T-helper 2 cell treated with Interferon-gamma antibody and Interleukin-4, amounts not matched to agents 5 μg/mL and 100 μg/mL, for 36 hours (primary cell): Measurements from ENCODE around the gene MYH15.

Experiments
- DNase-seq: peaks from one replicate; pipeline ENCODE4 v3.0.0; 2021; ENCODE audit warnings: low spot score
- H3K27ac Mint-ChIP-seq: one replicate; pipeline ENCODE4 v1.8.0; 2021; ENCODE audit warnings: mild to moderate bottlenecking, mixed read lengths
- H3K27me3 Mint-ChIP-seq: one replicate; pipeline ENCODE4 v1.8.0; 2021; ENCODE audit warnings: low read depth, mixed read lengths
- H3K36me3 Mint-ChIP-seq: one replicate; pipeline ENCODE4 v1.8.0; 2021; ENCODE audit warnings: low read depth, mixed read lengths
- H3K4me1 Mint-ChIP-seq: one replicate; pipeline ENCODE4 v1.8.0; 2021; ENCODE audit warnings: low read depth, mixed read lengths
- H3K4me3 Mint-ChIP-seq: one replicate; pipeline ENCODE4 v1.8.0; 2022; ENCODE audit warnings: mild to moderate bottlenecking, moderate library complexity, mixed read lengths
- H3K9me3 Mint-ChIP-seq: one replicate; pipeline ENCODE4 v1.8.0; 2021; ENCODE audit warnings: mixed read lengths

MYH15 gene

DNA sequence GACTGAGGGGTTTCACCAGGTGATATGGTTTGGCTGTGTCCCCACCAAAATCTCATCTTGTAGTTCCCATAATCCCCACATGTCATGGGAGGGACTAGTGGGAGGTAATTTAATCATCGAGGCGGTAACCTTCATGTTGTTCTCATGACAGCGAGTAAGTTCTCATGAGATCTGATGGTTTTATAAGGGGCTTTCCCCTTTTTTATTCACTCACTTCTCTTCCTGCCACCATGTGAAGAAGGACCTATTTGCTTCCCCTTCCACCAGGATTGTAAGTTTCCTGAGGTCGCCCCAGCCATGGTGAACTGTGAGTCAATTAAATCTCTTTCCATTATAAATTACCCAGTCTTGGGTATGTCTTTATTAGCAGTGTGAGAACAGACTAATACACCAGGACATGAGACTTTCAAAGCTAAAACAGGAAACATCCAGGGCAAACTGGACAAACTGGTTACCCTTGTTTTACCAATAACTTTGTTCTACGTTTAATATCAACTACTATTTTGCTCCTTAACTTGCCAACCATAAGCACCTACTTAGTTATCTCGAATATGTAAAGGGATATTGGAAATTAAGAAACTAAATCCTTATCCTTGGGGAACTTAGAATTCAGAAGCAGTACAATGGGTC, 98.2 kb downstream of the MYH15 start:
- Mint-ChIP-seq H3K27ac (no peak overlapping the region), H3K9me3 (no peaks in the 10 kb centered on the region), H3K4me3 (no peak overlapping the region), H3K36me3 (no peaks in the 10 kb centered on the region), H3K4me1 (peaks cover 3% of the 10 kb centered on the region), H3K27me3 (peaks cover 10% of the 10 kb centered on the region)
- DNase-seq, result no peak

DNA sequence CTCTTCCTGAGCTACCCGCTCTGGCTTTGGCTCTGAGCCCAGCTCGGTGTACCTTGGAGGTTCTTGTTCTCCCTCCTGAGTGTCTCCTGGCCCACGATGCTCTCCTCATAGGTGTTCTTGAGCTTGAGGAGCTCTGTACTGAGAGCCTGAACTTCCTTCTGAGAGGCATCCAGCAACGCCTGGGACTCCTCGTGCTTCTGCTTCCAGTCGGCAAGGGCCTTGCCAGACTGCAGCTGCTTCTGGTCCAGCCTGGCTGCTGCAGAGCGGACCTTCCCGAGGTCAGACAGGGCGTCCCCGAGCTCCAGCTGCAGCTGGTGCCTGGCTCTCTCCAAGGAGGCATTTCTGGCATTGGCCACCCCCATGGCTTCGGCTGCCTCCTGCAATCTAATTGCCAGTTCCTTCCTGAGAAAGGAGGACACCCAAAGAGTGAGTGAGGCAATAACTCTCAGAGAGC, 99.8 kb downstream of the MYH15 start:
- H3K36me3 Mint-ChIP-seq, result no peaks in the 10 kb centered on the region
- no peak for DNase-seq
- no peak overlapping the region for H3K27ac Mint-ChIP-seq
- no peaks in the 10 kb centered on the region for H3K9me3 Mint-ChIP-seq
- peaks cover 7% of the 10 kb centered on the region for H3K27me3 Mint-ChIP-seq
- no peak overlapping the region for H3K4me3 Mint-ChIP-seq
- peaks cover 5% of the 10 kb centered on the region for H3K4me1 Mint-ChIP-seq

DNA sequence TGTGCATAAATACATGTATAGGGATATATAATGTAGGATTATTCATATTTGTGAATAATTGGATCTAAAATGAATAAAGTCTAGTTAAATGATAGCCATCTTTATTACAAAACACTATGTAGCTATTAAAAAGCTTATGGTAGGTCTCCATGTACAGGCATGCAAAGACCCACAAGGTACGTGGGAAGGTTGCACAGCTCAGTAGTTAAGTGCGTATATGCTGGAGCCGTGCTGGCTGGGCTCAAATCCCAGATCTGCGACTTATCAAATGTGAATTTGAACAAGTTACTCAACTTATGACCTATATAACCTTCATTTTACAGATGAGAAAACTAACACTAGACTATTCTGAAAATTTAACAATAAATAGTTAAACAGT, 100.6 kb downstream of the MYH15 start:
- no peak overlapping the region for H3K27ac Mint-ChIP-seq

DNA sequence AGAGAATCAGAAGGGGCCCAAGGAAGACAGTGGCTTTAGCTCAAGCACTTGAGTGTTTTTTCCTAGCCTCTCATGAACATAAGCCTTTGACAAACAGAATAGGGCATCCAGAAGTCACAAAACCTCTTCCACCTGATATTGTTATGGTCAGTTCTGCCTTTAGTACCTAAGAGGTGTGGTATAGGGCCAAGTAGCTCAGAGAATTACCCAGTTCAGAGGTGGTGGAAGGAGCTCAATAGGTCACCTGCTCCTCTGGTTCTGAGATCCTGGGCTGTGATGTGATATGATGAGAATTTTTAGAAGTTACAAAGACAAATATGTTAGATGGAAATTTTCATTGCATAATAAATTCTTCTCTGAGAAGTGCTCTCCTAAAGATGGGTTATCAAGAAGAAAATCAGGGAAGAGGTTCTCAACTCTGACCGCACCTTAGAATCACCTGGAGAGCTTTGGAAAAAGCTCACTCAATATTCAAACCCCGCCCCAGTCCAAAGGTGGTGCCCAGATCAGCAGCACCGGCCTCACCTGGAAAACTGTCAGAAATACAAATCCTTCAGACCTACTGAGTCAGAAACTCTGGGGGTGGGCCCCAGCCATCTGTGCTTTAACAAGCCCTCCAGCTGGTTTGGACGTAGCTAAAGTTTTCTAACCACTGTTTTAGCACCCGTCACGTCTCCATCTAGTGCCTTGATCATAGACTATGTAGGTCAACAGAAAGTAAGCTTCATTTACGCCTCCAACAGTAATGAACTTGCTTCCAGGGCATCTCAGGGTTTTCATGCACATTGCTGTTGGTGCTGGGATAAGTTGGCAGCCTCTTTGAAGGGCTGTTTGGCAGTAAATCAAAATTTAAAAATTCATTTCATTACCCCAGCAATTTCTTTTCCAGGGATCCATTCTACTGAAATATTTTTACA, 101.3 kb downstream of the MYH15 start:
- Mint-ChIP-seq H3K4me1 (peaks cover 5% of the 10 kb centered on the region), H3K27ac (no peak overlapping the region), H3K9me3 (no peaks in the 10 kb centered on the region), H3K27me3 (peaks cover 7% of the 10 kb centered on the region), H3K36me3 (no peaks in the 10 kb centered on the region), H3K4me3 (no peak overlapping the region)
- DNase-seq, result no peak

More for the DNA sequence above, 100.6 kb downstream of the MYH15 start:
- Mint-ChIP-seq H3K27me3 (peaks cover 7% of the 10 kb centered on the region), H3K4me3 (no peak overlapping the region), H3K4me1 (peaks cover 5% of the 10 kb centered on the region), H3K36me3 (no peaks in the 10 kb centered on the region), H3K9me3 (no peaks in the 10 kb centered on the region)
- DNase-seq, result no peak

DNA sequence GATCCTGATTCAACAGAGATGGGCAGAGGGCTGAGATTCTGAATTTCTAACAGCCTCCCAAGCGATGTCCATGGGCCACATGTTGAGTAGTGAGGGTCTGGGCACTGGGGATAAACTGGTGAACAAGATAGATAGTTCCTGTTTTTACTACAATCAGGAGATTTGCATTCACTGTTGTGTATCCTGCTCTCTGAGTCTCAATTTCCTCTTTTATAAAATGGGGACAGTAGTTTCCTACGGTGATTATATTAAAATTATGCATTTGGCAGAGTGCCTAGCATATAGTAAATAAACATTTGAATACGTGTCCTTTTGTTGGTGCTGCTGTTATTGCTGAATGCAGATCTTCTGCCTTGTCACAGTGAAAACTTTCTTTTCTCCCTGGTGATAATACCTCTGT, 102.5 kb downstream of the MYH15 start:
- Mint-ChIP-seq H3K4me3 (no peak overlapping the region), H3K36me3 (no peaks in the 10 kb centered on the region), H3K27ac (no peak overlapping the region), H3K9me3 (no peaks in the 10 kb centered on the region), H3K4me1 (peaks cover 5% of the 10 kb centered on the region), H3K27me3 (peaks cover 5% of the 10 kb centered on the region)
- DNase-seq, result no peak

DNA sequence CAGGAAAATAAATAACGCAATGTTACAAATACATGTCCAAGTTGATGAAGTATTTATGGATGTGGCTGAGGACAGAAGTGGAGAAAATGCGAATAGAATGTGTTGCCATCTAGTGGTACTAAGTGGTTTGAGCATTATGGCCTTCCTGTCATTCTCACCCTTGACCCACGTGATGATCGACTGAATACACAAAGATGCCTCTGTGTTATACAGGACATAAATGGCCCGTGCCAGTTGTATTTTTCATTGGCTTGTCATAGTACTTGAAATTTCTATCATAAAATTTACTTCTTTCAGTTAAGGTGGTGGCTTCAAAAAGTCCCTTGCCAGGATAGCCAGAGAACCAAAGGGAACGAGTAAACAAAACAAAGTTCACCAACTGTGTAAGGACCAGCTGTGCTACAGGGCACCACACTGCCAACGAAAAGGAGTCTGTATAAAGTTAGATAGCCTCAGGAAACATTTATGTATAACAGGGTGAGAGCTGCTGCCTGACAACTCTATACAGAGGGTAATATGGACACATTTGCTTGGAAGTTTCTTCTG, 103.7 kb downstream of the MYH15 start:
- Mint-ChIP-seq H3K4me3 (no peak overlapping the region), H3K27ac (no peak overlapping the region), H3K27me3 (peaks cover 5% of the 10 kb centered on the region), H3K4me1 (peaks cover 5% of the 10 kb centered on the region), H3K9me3 (no peaks in the 10 kb centered on the region), H3K36me3 (no peaks in the 10 kb centered on the region)
- no peak for DNase-seq

DNA sequence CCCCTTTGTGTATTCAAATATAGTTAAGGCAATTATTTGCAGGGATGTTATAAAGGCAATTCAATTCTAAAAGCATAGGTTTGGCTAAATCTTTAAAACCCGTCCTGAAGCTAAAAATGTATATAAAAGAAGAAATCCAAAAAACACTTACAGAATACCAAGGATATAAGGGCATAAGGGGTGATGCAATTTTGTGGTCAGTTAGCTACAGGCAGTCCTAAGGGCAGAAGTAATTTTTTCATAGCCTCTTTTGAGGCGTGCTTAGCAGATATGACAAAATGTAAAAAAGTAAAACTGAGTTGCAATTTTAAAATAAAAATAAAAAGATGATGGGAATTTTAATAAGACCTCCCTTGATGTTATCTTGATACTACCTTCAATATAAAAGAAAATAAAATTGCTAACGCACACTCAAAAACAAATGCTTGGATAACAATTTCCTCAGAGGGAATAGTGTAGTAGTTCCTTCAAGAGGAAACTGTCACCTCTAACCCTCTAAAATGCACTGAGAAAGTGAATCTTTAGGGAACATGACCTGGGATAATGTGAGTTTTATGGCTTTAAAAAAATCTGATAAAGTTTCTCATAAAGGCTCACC, 104.2 kb downstream of the MYH15 start:
- Mint-ChIP-seq H3K27me3 (peaks cover under 1% of the 10 kb centered on the region), H3K27ac (no peak overlapping the region), H3K4me3 (no peak overlapping the region), H3K36me3 (no peaks in the 10 kb centered on the region), H3K4me1 (peaks cover 5% of the 10 kb centered on the region), H3K9me3 (no peaks in the 10 kb centered on the region)
- no peak for DNase-seq

DNA sequence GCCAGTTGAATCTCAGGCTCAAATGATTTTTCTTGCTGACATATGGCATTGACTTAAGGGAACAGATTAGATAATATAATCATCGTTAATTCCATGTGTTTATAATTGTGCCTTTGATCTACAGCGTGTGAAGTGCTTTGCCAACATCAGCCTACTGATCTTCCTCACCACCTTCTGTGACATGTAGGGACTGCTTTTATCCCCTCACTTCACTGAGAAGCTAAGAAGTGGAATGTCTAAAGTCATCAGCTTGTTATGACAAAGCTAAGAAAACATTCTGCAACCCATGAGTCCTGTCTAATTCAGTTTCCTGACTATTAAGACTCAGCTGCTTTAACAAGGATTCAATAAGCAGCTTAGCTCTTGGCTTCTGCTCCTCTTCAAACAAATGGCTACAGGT, 106.0 kb downstream of the MYH15 start:
- DNase-seq, result no peak
- Mint-ChIP-seq H3K27ac (no peak overlapping the region), H3K36me3 (no peaks in the 10 kb centered on the region), H3K4me1 (peaks cover 5% of the 10 kb centered on the region), H3K4me3 (no peak overlapping the region), H3K27me3 (no peaks in the 10 kb centered on the region), H3K9me3 (peaks cover 4% of the 10 kb centered on the region)

DNA sequence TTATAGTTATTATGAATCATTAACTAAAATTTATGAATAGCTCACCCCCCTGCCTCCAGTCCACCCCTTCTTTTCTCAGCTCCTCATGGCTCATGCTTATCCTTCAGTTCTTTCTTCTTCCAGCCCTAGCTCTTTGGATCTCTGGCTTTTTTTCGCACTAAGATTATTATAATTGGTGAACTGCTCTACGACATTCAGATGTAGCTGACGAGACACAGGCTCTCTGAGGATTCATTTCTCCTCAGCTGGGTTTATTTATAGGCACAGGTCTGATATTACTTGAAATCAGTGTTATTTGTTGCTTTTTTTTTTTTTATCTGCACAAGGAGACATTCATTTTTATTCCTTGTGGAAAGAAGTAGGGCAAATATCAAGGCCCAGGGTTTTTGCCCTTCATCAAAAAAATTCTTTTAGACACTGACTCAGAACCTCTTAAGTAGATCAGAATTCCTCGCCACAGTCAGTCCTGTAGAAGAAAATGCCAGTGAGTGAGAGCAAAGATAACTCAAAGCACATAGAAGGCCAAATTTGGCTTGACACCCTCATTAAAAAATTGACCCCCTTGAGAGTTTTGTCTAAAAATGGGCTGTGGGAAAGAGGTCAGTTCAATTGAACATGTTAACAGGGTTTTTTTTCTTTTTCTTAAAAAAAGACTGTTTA, 106.6 kb downstream of the MYH15 start:
- Mint-ChIP-seq H3K27me3 (peaks cover 4% of the 10 kb centered on the region), H3K4me1 (peaks cover 5% of the 10 kb centered on the region), H3K36me3 (no peaks in the 10 kb centered on the region), H3K27ac (no peak overlapping the region), H3K4me3 (no peak overlapping the region), H3K9me3 (peaks cover 4% of the 10 kb centered on the region)
- DNase-seq, result no peak

DNA sequence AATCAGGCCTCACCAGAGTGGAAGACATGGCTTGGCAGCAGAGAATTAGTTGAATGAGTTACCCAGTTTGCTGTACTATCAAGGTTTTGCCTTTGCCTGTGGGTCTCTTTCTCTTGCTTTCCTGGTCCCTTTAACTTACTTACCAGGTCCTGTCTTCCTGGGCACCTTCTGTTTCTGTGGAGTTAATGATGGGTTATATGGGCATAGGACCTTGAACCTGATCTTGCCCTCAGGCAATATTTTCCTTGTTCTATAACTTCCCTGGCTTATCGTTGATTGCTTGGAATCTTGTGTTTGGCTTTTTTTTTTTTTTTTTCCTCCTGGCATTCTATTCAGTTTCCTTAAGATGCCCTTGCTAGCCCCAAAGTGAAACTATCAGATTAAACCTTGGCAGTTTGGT, 107.2 kb downstream of the MYH15 start:
- Mint-ChIP-seq H3K27me3 (peaks cover 6% of the 10 kb centered on the region), H3K9me3 (peaks cover 4% of the 10 kb centered on the region), H3K4me3 (no peak overlapping the region), H3K36me3 (no peaks in the 10 kb centered on the region), H3K4me1 (peaks cover 5% of the 10 kb centered on the region), H3K27ac (no peak overlapping the region)
- DNase-seq, result no peak

DNA sequence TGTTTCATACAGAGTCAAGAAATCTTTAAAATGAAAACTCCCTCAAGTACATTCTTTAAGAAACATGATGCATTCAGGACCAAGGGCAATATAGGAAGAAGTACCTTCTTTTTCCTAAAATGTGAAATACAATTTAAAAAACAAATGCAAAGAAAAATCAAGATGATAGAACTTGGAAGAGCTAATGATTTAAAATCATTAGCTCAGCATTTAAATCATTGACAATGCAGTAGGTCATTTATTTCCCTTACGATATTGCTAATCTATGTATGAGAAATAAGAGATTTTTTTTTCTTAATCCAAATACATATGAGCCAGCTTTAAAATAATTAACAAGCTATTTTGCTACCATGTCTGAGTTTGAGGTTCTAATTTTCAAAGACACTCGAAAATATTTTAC, 108.6 kb downstream of the MYH15 start:
- H3K27ac Mint-ChIP-seq, result no peak overlapping the region
- DNase-seq, result no peak
- peaks cover 11% of the 10 kb centered on the region for H3K27me3 Mint-ChIP-seq
- no peaks in the 10 kb centered on the region for H3K36me3 Mint-ChIP-seq
- H3K4me1 Mint-ChIP-seq, result no peaks in the 10 kb centered on the region
- H3K4me3 Mint-ChIP-seq, result no peak overlapping the region
- peaks cover 4% of the 10 kb centered on the region for H3K9me3 Mint-ChIP-seq

DNA sequence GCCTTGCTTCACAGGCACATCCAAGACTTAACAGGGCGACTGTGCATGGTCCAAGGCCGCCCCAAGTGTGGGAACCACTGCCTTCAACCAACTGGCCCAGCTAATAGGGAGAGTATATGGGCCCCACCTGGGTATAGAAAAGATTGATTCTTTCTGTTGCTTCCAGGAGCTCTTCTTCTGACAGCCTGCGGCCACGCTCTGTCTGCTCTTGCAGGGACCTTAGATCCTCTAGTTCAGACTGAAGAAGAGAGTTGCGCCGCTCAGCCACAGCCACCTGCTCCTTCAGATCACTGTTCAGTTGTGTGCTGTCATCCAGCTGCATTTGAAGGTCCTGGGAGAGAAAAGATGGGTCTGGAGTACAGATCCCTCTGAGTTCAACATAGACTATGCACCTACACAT, 111.9 kb downstream of the MYH15 start:
- peaks cover 15% of the 10 kb centered on the region for H3K27me3 Mint-ChIP-seq
- DNase-seq, result no peak
- peaks cover 4% of the 10 kb centered on the region for H3K9me3 Mint-ChIP-seq
- no peaks in the 10 kb centered on the region for H3K36me3 Mint-ChIP-seq
- no peaks in the 10 kb centered on the region for H3K4me1 Mint-ChIP-seq
- no peak overlapping the region for H3K27ac Mint-ChIP-seq
- H3K4me3 Mint-ChIP-seq, result no peak overlapping the region

DNA sequence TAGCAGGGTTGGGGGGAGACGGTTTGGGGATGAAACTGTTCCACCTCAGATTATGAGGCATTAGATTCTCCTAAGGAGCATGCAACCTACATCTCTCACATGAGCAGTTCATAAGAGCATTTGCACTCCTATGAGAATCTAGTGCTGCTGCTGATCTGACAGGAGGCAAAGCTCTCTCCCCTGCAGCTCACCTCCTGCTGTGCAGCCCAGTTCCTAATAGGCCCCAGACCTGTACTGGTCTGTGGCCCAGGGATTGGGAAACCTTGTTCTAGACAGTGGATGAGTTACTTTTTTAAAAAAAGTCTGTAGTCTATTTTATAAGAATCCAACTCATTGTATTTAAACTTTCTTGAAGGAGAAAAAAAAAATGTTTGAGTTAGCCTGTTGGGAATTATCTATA, 114.1 kb downstream of the MYH15 start:
- Mint-ChIP-seq H3K27ac (no peak overlapping the region), H3K36me3 (no peaks in the 10 kb centered on the region), H3K4me1 (no peaks in the 10 kb centered on the region), H3K9me3 (peaks cover 4% of the 10 kb centered on the region), H3K4me3 (no peak overlapping the region), H3K27me3 (peaks cover 30% of the 10 kb centered on the region)
- DNase-seq, result no peak

DNA sequence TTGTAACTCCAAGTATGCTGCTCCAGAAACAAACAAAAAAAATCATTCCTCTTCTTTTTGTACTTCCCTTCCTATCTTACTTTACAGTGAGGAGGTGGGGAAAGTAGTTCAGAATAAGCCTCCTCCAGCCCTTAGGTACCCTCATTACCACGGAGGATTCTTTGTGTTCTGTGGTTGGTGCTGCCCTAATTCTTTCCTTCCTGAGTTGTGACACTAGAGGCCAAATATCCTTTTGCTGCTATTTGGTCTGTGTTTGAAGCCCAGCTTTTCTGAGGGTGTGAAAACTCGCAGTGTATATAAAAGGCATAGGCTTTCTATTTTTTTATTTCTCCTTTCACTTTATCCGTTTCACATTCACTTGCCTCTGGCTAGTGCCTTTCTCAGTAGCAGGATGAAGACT, 115.8 kb downstream of the MYH15 start:
- Mint-ChIP-seq H3K9me3 (peaks cover under 1% of the 10 kb centered on the region), H3K4me3 (no peak overlapping the region), H3K27me3 (peaks cover 35% of the 10 kb centered on the region), H3K36me3 (no peaks in the 10 kb centered on the region), H3K4me1 (no peaks in the 10 kb centered on the region), H3K27ac (no peak overlapping the region)
- DNase-seq, result no peak
